ENCODE data around the gene VTI1A. TPM values are rescaled to one million over a fixed set of nuclear protein-coding genes. Genes with fewer than 3 reads are reported as not detected.

VTI1A gene
- total RNA-seq, 3 donors from 2014 or later (not counting 1 experiment from before 2014, with no cell fraction given): 62.6 to 77.6 (median 68.2) TPM

- Mint-ChIP-seq H3K9me3 (no peaks in the 10 kb centered on the region), H3K27ac (peak overlapping the region in 1 of 2 donors; percentile 14), H3K4me1 (peaks cover 14 to 53% of the 10 kb centered on the region in 2 donors), H3K4me3 (no peak overlapping the region), H3K27me3 (ENCODE audit: low read depth in 2 of 2) (no peaks in the 10 kb centered on the region), H3K36me3 (no peaks in the 10 kb centered on the region)
- DNase-seq: no peak
- 95% methylated on average over 4 of the region's 4 CpGs for WGBS (ENCODE audit: insufficient coverage)
- no peak for ATAC-seq
- intact Hi-C loops (cut with micrococcal nuclease): no loop called here
- Histone ChIP-seq H3K36me3 (ENCODE audit: control insufficient read depth, insufficient read depth, low read length) (no peaks in the 10 kb centered on the region), H3K4me3 (ENCODE audit: low read length) (no peak overlapping the region), H3K9me3 (ENCODE audit: control insufficient read depth, insufficient read depth, low read length) (no peaks in the 10 kb centered on the region), H3K4me1 (ENCODE audit: control insufficient read depth, insufficient read depth, low read length) (peaks cover 3% of the 10 kb centered on the region), H3K27ac (ENCODE audit: low read length) (no peak overlapping the region), H3K27me3 (ENCODE audit: control insufficient read depth, insufficient read depth, low read length) (no peaks in the 10 kb centered on the region)
- TF ChIP-seq CTCF (IDR thresholded peaks at IDR 0.05): no peak
Observed at GRCh38 chr10:112509558-112510291, 62.7 kb downstream of the VTI1A start.

GRCh38 chr10:112510384-112510783 lies 63.4 kb downstream of the VTI1A start:
- ATAC-seq (peak in 1 of 3 donors; percentile 39), DNase-seq (no peak)
- Histone ChIP-seq H3K9me3 (ENCODE audit: control insufficient read depth, insufficient read depth, low read length) (no peaks in the 10 kb centered on the region), H3K4me1 (ENCODE audit: control insufficient read depth, insufficient read depth, low read length) (peaks cover 3% of the 10 kb centered on the region), H3K27ac (ENCODE audit: low read length) (no peak overlapping the region), H3K36me3 (ENCODE audit: control insufficient read depth, insufficient read depth, low read length) (no peaks in the 10 kb centered on the region), H3K27me3 (ENCODE audit: control insufficient read depth, insufficient read depth, low read length) (no peaks in the 10 kb centered on the region), H3K4me3 (ENCODE audit: low read length) (no peak overlapping the region)
- WGBS (ENCODE audit: insufficient coverage): 88% methylated on average over 1 of the region's 4 CpGs
- intact Hi-C loops (cut with micrococcal nuclease): no loop called here
- Mint-ChIP-seq H3K36me3 (no peaks in the 10 kb centered on the region), H3K9me3 (no peaks in the 10 kb centered on the region), H3K27me3 (ENCODE audit: low read depth in 2 of 2) (no peaks in the 10 kb centered on the region), H3K27ac (no peak overlapping the region), H3K4me3 (no peak overlapping the region), H3K4me1 (peaks cover 14 to 53% of the 10 kb centered on the region in 2 donors)
- TF ChIP-seq CTCF (IDR thresholded peaks at IDR 0.05): no peak

- Histone ChIP-seq H3K9me3 (ENCODE audit: control insufficient read depth, insufficient read depth, low read length) (no peaks in the 10 kb centered on the region), H3K36me3 (ENCODE audit: control insufficient read depth, insufficient read depth, low read length) (no peaks in the 10 kb centered on the region), H3K4me1 (ENCODE audit: control insufficient read depth, insufficient read depth, low read length) (peaks cover 3% of the 10 kb centered on the region), H3K27ac (ENCODE audit: low read length) (no peak overlapping the region), H3K27me3 (ENCODE audit: control insufficient read depth, insufficient read depth, low read length) (no peaks in the 10 kb centered on the region), H3K4me3 (ENCODE audit: low read length) (no peak overlapping the region)
- Mint-ChIP-seq H3K27ac (no peak overlapping the region), H3K27me3 (ENCODE audit: low read depth in 2 of 2) (no peaks in the 10 kb centered on the region), H3K36me3 (no peaks in the 10 kb centered on the region), H3K9me3 (no peaks in the 10 kb centered on the region), H3K4me1 (peaks cover 11 to 42% of the 10 kb centered on the region in 2 donors), H3K4me3 (no peak overlapping the region)
- WGBS (ENCODE audit: insufficient coverage): no CpG with 5 or more reads among the region's 2 CpGs
- intact Hi-C loops (cut with micrococcal nuclease): no loop called here
- DNase-seq (no peak), ATAC-seq (no peak)
- TF ChIP-seq CTCF (IDR thresholded peaks at IDR 0.05): no peak
Observed at GRCh38 chr10:112512294-112512693, 65.3 kb downstream of the VTI1A start.

GRCh38 chr10:112515126-112515525 lies 68.1 kb downstream of the VTI1A start:
- Mint-ChIP-seq H3K27ac (no peak overlapping the region), H3K4me1 (peaks cover 15 to 18% of the 10 kb centered on the region in 2 donors), H3K36me3 (no peaks in the 10 kb centered on the region), H3K4me3 (no peak overlapping the region), H3K9me3 (no peaks in the 10 kb centered on the region), H3K27me3 (ENCODE audit: low read depth in 2 of 2) (no peaks in the 10 kb centered on the region)
- no peak for DNase-seq
- no peaks in the 10 kb centered on the region for H3K27me3 ChIP-seq (ENCODE audit: control insufficient read depth, insufficient read depth, low read length)
- H3K36me3 ChIP-seq (ENCODE audit: control insufficient read depth, insufficient read depth, low read length): no peaks in the 10 kb centered on the region
- TF ChIP-seq CTCF (IDR thresholded peaks at IDR 0.05): no peak
- H3K4me1 ChIP-seq (ENCODE audit: control insufficient read depth, insufficient read depth, low read length): peaks cover 3% of the 10 kb centered on the region
- H3K9me3 ChIP-seq (ENCODE audit: control insufficient read depth, insufficient read depth, low read length): no peaks in the 10 kb centered on the region
- no peak overlapping the region for H3K4me3 ChIP-seq (ENCODE audit: low read length)
- no peak overlapping the region for H3K27ac ChIP-seq (ENCODE audit: low read length)
- intact Hi-C loops (cut with micrococcal nuclease): no loop called here
- no peak for ATAC-seq
